Mesenchymal stem cell (in vitro differentiated cells and primary cell): ENCODE measurements around the gene LRSAM1.

ENCODE experiments used
- DNase-seq: peaks from one replicate; pipeline ENCODE4 v3.0.0-alpha.2; 2013
- H2AFZ ChIP-seq: one replicate; pipeline ENCODE4 v1.6.1; 2013; ENCODE audit warnings: low read depth, mild to moderate bottlenecking, control low read depth, inconsistent platforms, low read length, moderate library complexity
- H2AK5ac ChIP-seq: 2 replicates; pipeline ENCODE4 v1.6.1; 2013; ENCODE audit warnings: low read length, moderate library complexity, mild to moderate bottlenecking, inconsistent platforms; ENCODE audit not compliant: severe bottlenecking
- H2BK120ac ChIP-seq: one replicate; pipeline ENCODE4 v1.6.1; 2013; ENCODE audit warnings: low read depth, mild to moderate bottlenecking, inconsistent platforms, low read length, moderate library complexity
- H2BK12ac ChIP-seq, 2 experiments: one replicate each; pipeline ENCODE4 v1.6.1; 2013; ENCODE audit warnings: inconsistent platforms in 2 of 2, low read length in 2 of 2, mild to moderate bottlenecking in 2 of 2, moderate library complexity in 2 of 2, control low read depth in 1 of 2
- H2BK15ac ChIP-seq: one replicate; pipeline ENCODE4 v1.6.1; 2013; ENCODE audit warnings: mild to moderate bottlenecking, low read depth, inconsistent platforms; ENCODE audit not compliant: poor library complexity, severe bottlenecking
- H2BK5ac ChIP-seq: 2 replicates; pipeline ENCODE4 v1.6.1; 2013; ENCODE audit warnings: low read depth, mild to moderate bottlenecking, low read length, control low read depth, inconsistent platforms; ENCODE audit not compliant: poor library complexity, severe bottlenecking
- H3K14ac ChIP-seq, 2 experiments: one replicate each; pipeline ENCODE4 v1.6.1; 2013; ENCODE audit warnings: inconsistent platforms in 2 of 2, low read length in 2 of 2, control low read depth in 1 of 2, mild to moderate bottlenecking in 1 of 2, moderate library complexity in 1 of 2
- H3K18ac ChIP-seq, 2 experiments: one replicate each; pipeline ENCODE4 v1.6.1; 2013; ENCODE audit warnings: inconsistent platforms in 2 of 2, low read length in 2 of 2, control low read depth in 1 of 2, low read depth in 1 of 2, mild to moderate bottlenecking in 1 of 2
- H3K23ac ChIP-seq, 2 experiments: one replicate each; pipeline ENCODE4 v1.6.1; 2013; ENCODE audit warnings: inconsistent platforms in 2 of 2, low read length in 2 of 2, mild to moderate bottlenecking in 2 of 2, moderate library complexity in 2 of 2, control low read depth in 1 of 2
- H3K27ac ChIP-seq: 2 replicates; pipeline ENCODE4 v1.5.1; 2013; ENCODE audit warnings: mild to moderate bottlenecking, moderate library complexity, low read length, control low read depth, inconsistent platforms; ENCODE audit not compliant: poor library complexity, severe bottlenecking
- H3K27me3 ChIP-seq, 2 experiments: 2 replicates each; pipeline versions ENCODE4 v1.6.1 to v1.7.0; 2013; ENCODE audit warnings: low read length in 2 of 2, mild to moderate bottlenecking in 2 of 2, moderate library complexity in 2 of 2, control low read depth in 1 of 2, inconsistent platforms in 1 of 2; ENCODE audit not compliant: control insufficient read depth in 1 of 2, insufficient read depth in 1 of 2
- H3K36me3 ChIP-seq, 2 experiments: 2 replicates each; pipeline versions ENCODE4 v1.6.1 to v1.7.0; 2013; ENCODE audit warnings: low read length in 2 of 2, control low read depth in 1 of 2, inconsistent platforms in 1 of 2, low read depth in 1 of 2, mild to moderate bottlenecking in 1 of 2; ENCODE audit not compliant: insufficient read depth in 2 of 2, control insufficient read depth in 1 of 2
- H3K4ac ChIP-seq, 2 experiments: one replicate each; pipeline ENCODE4 v1.6.1; 2013; ENCODE audit warnings: inconsistent platforms in 2 of 2, low read length in 2 of 2, mild to moderate bottlenecking in 2 of 2, moderate library complexity in 2 of 2, control low read depth in 1 of 2, low read depth in 1 of 2
- H3K4me1 ChIP-seq: 2 replicates; pipeline ENCODE4 v1.6.1; 2013; ENCODE audit warnings: low read depth, low read length, control low read depth; ENCODE audit not compliant: control insufficient read depth, insufficient read depth
- H3K4me2 ChIP-seq: 2 replicates; pipeline ENCODE4 v1.6.1; 2013; ENCODE audit warnings: low read length, mild to moderate bottlenecking, inconsistent platforms; ENCODE audit not compliant: poor library complexity, severe bottlenecking
- H3K4me3 ChIP-seq, 2 experiments: 2 replicates each; pipeline versions ENCODE4 v1.5.1 to v1.7.0; 2013; ENCODE audit warnings: low read length in 2 of 2, mild to moderate bottlenecking in 2 of 2, control low read depth in 1 of 2, low read depth in 1 of 2; ENCODE audit not compliant: insufficient read depth in 1 of 2
- H3K79me1 ChIP-seq: replicated peaks from 2 replicates; pipeline ENCODE4 v1.6.1; 2013; ENCODE audit warnings: mild to moderate bottlenecking, control low read depth, low read length, inconsistent platforms; ENCODE audit not compliant: poor library complexity, severe bottlenecking
- H3K9ac ChIP-seq: 2 replicates; pipeline ENCODE4 v1.7.0; 2013; ENCODE audit warnings: mild to moderate bottlenecking, low read length, moderate library complexity
- H3K9me3 ChIP-seq: 2 replicates; pipeline ENCODE4 v1.7.0; 2013; ENCODE audit warnings: mild to moderate bottlenecking, low read length; ENCODE audit not compliant: control insufficient read depth
- H4K8ac ChIP-seq: one replicate; pipeline ENCODE4 v1.6.1; 2013; ENCODE audit warnings: inconsistent platforms, mild to moderate bottlenecking, low read length, moderate library complexity
- H4K91ac ChIP-seq: one replicate; pipeline ENCODE4 v1.6.1; 2013; ENCODE audit warnings: mild to moderate bottlenecking, low read length, inconsistent platforms
- WGBS: methylation state at CpG from one replicate; pipeline ENCODE4 v1.1.7; 2013; ENCODE audit warnings: mixed read lengths; 5-methylcytosine and 5-hydroxymethylcytosine counted together

LRSAM1 gene

GRCh38 chr9:127474592-127474991 is 23.3 kb downstream of the LRSAM1 start:
- H3K23ac ChIP-seq, result no peak overlapping the region
- H3K27ac ChIP-seq, result no peak overlapping the region
- no peaks in the 10 kb centered on the region for H3K27me3 ChIP-seq

GRCh38 chr9:127479507-127480081 is 28.3 kb downstream of the LRSAM1 start:
- H3K23ac ChIP-seq, result no peak overlapping the region
- H3K4ac ChIP-seq, result no peak overlapping the region
- H2BK120ac ChIP-seq, result no peak overlapping the region
- H4K8ac ChIP-seq, result no peak overlapping the region
- DNase-seq, result no peak
- no peak overlapping the region for H3K27ac ChIP-seq
- H3K36me3 ChIP-seq, result peaks cover 49 to 60% of the 10 kb centered on the region in 2 experiments
- no peaks in the 10 kb centered on the region for H3K27me3 ChIP-seq
- H3K18ac ChIP-seq, result no peak overlapping the region
- H3K79me1 ChIP-seq, result peaks cover 3% of the 10 kb centered on the region
- H3K14ac ChIP-seq, result no peak overlapping the region
- no peaks in the 10 kb centered on the region for H3K4me1 ChIP-seq
- no peaks in the 10 kb centered on the region for H3K9me3 ChIP-seq
- 85% methylated on average over 17 of the region's 17 CpGs for WGBS
- no peak overlapping the region for H2AK5ac ChIP-seq
- H3K9ac ChIP-seq, result no peak overlapping the region
- no peak overlapping the region for H3K4me3 ChIP-seq
- no peak overlapping the region for H2BK5ac ChIP-seq
- no peak overlapping the region for H2BK12ac ChIP-seq
- H4K91ac ChIP-seq, result no peak overlapping the region
- no peak overlapping the region for H2AFZ ChIP-seq
- H2BK15ac ChIP-seq, result peak overlapping the region; percentile 0
- no peak overlapping the region for H3K4me2 ChIP-seq

More at GRCh38 chr9:127474592-127474991, 23.3 kb downstream of the LRSAM1 start:
- Histone ChIP-seq H3K18ac (no peak overlapping the region), H2BK15ac (no peak overlapping the region), H4K8ac (no peak overlapping the region), H3K79me1 (peaks cover 2% of the 10 kb centered on the region), H3K4ac (no peak overlapping the region), H2AK5ac (no peak overlapping the region), H2BK5ac (no peak overlapping the region), H3K36me3 (peaks cover 35 to 56% of the 10 kb centered on the region in 2 experiments), H2BK12ac (no peak overlapping the region), H3K9me3 (no peaks in the 10 kb centered on the region), H3K9ac (no peak overlapping the region), H3K14ac (no peak overlapping the region), H2AFZ (no peak overlapping the region), H2BK120ac (no peak overlapping the region), H3K4me3 (no peak overlapping the region), H3K4me1 (no peaks in the 10 kb centered on the region), H3K4me2 (no peak overlapping the region), H4K91ac (no peak overlapping the region)
- WGBS, result 95% methylated on average over 4 of the region's 5 CpGs
- no peak for DNase-seq

- H3K9ac ChIP-seq, result no peak overlapping the region
These were observed 31.4 kb downstream of the LRSAM1 start for GRCh38 chr9:127482662-127483061.

GRCh38 chr9:127485995-127486394 is 34.7 kb downstream of the LRSAM1 start:
- peaks cover 15% of the 10 kb centered on the region for H3K4me1 ChIP-seq
- H3K4ac ChIP-seq, result no peak overlapping the region
- H3K9me3 ChIP-seq, result no peaks in the 10 kb centered on the region
- no peak overlapping the region for H2BK5ac ChIP-seq
- H3K27ac ChIP-seq, result no peak overlapping the region
- H4K91ac ChIP-seq, result no peak overlapping the region
- no peak overlapping the region for H3K14ac ChIP-seq
- H3K79me1 ChIP-seq, result peaks cover 7% of the 10 kb centered on the region
- no peak overlapping the region for H3K9ac ChIP-seq
- H2BK12ac ChIP-seq, result no peak overlapping the region
- no peak overlapping the region for H3K23ac ChIP-seq
- no peak overlapping the region for H2AFZ ChIP-seq
- no peaks in the 10 kb centered on the region for H3K27me3 ChIP-seq
- no peak overlapping the region for H3K4me3 ChIP-seq
- H3K36me3 ChIP-seq, result peaks cover 50 to 65% of the 10 kb centered on the region in 2 experiments
- H3K18ac ChIP-seq, result no peak overlapping the region
- WGBS, result 92% methylated on average over 11 of the region's 11 CpGs
- no peak for DNase-seq
- H2BK120ac ChIP-seq, result no peak overlapping the region
- no peak overlapping the region for H2AK5ac ChIP-seq
- no peak overlapping the region for H4K8ac ChIP-seq
- H2BK15ac ChIP-seq, result no peak overlapping the region
- no peak overlapping the region for H3K4me2 ChIP-seq

More at GRCh38 chr9:127482662-127483061, 31.4 kb downstream of the LRSAM1 start:
- Histone ChIP-seq H2BK120ac (no peak overlapping the region), H3K18ac (no peak overlapping the region), H4K8ac (no peak overlapping the region), H3K36me3 (peaks cover 59 to 75% of the 10 kb centered on the region in 2 experiments), H3K4me3 (no peak overlapping the region), H2AK5ac (no peak overlapping the region), H2BK5ac (no peak overlapping the region), H3K23ac (no peak overlapping the region), H3K4me1 (no peaks in the 10 kb centered on the region), H3K79me1 (peaks cover 5% of the 10 kb centered on the region), H2BK15ac (no peak overlapping the region), H2BK12ac (no peak overlapping the region), H3K9me3 (no peaks in the 10 kb centered on the region), H3K4ac (no peak overlapping the region), H3K4me2 (no peak overlapping the region), H3K14ac (peak overlapping the region in 1 of 2 experiments; percentile 19), H2AFZ (no peak overlapping the region), H4K91ac (no peak overlapping the region), H3K27ac (no peak overlapping the region), H3K27me3 (no peaks in the 10 kb centered on the region)
- no peak for DNase-seq
- WGBS, result 98% methylated on average over 9 of the region's 9 CpGs
